Neural progenitor cell (in vitro differentiated cells): ENCODE results near the gene DTNB.

Experiments
- EZH2 ChIP-seq: fragments of 200-600 bp; sonication (generic); IDR thresholded peaks from 2 replicates; pipeline ENCODE4 v1.6.1; 2017; ENCODE audit warnings: antibody characterized with exemption, mild to moderate bottlenecking, moderate library complexity
- EZH2phosphoT487 ChIP-seq: fragments of 200-600 bp; sonication (generic); IDR thresholded peaks from 2 replicates; pipeline ENCODE4 v1.6.1; 2017; ENCODE audit warnings: antibody characterized with exemption
- TF ChIP-seq, protein P1 (sequence below): fragments of 200-600 bp; sonication (generic); IDR thresholded peaks from 2 replicates; pipeline ENCODE4 v1.5.1; 2017; ENCODE audit warnings: antibody characterized with exemption, mild to moderate bottlenecking

DNA sequence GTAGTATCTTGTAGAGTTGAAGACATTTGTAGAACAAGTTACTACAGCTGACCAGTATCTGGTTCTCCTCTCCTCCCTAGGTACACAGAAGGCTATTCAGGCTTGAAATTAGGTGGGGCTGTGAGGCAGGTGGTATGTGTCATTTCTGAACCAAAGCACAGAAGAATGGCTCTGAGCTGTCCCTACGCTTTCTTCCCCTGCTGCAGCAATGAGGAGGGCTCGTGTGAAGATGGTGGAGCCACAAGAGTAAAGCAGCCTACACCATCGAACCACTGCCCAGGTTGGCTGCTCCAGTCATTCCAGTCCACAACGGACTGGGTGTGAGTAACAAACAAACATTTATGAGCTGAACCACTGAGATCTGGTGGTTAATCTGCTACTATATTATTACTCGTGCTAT is 148.9 kb downstream of the DTNB start:
- TF ChIP-seq, protein P1, sequence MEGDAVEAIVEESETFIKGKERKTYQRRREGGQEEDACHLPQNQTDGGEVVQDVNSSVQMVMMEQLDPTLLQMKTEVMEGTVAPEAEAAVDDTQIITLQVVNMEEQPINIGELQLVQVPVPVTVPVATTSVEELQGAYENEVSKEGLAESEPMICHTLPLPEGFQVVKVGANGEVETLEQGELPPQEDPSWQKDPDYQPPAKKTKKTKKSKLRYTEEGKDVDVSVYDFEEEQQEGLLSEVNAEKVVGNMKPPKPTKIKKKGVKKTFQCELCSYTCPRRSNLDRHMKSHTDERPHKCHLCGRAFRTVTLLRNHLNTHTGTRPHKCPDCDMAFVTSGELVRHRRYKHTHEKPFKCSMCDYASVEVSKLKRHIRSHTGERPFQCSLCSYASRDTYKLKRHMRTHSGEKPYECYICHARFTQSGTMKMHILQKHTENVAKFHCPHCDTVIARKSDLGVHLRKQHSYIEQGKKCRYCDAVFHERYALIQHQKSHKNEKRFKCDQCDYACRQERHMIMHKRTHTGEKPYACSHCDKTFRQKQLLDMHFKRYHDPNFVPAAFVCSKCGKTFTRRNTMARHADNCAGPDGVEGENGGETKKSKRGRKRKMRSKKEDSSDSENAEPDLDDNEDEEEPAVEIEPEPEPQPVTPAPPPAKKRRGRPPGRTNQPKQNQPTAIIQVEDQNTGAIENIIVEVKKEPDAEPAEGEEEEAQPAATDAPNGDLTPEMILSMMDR: no peak
- TF ChIP-seq EZH2phosphoT487: no peak
- TF ChIP-seq EZH2: no peak
